ES-I3 (cell line): Measurements from ENCODE around the gene GTF3C5.
A peak's percentile ranks its signal among the peaks of the same experiment; 100 is the strongest.
"Not testable (repeated sequence)": the region's sequence is repeated elsewhere in the genome, so short reads cannot be mapped to it uniquely, and the experiment has no call there.

Source experiments
- H3K36me3 ChIP-seq: 2 replicates; pipeline ENCODE4 v1.6.1; 2013; ENCODE audit warnings: mild to moderate bottlenecking, low read length, control low read depth, moderate library complexity; ENCODE audit not compliant: insufficient read depth
- H3K4me1 ChIP-seq: 2 replicates; pipeline ENCODE4 v1.6.1; 2013; ENCODE audit warnings: mild to moderate bottlenecking, control low read depth, low read length; ENCODE audit not compliant: insufficient read depth
- H3K9ac ChIP-seq: 2 replicates; pipeline ENCODE4 v1.6.1; 2013; ENCODE audit warnings: low read depth, mild to moderate bottlenecking, low read length, moderate library complexity
- H3K9me3 ChIP-seq: 2 replicates; pipeline ENCODE4 v1.6.1; 2013; ENCODE audit warnings: mild to moderate bottlenecking, low read length, moderate library complexity; ENCODE audit not compliant: control insufficient read depth, insufficient read depth

Gene GTF3C5

DNA sequence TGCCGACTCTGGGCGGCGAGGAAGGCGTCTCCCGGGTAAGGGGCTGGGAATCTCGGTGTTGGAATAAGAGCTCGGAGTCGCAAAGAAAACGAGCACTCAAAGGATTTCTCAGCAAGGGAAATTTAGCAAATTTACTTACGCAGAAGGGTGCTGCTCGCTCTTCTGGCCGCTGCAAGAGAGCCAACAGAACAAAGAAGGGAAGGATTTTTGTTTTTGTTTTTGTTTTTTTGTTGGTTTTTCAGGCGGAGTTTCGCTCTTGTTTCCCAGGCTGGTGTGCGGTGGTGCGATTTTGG is 279 bp downstream of the GTF3C5 start:
- Histone ChIP-seq H3K36me3 (no peaks in the 10 kb centered on the region), H3K9ac (peak overlapping the region; percentile 98), H3K4me1 (no peaks in the 10 kb centered on the region; the same call in 1 of the 2 replicates), H3K9me3 (peaks cover 3% of the 10 kb centered on the region; the same call in 1 of the 2 replicates)

DNA sequence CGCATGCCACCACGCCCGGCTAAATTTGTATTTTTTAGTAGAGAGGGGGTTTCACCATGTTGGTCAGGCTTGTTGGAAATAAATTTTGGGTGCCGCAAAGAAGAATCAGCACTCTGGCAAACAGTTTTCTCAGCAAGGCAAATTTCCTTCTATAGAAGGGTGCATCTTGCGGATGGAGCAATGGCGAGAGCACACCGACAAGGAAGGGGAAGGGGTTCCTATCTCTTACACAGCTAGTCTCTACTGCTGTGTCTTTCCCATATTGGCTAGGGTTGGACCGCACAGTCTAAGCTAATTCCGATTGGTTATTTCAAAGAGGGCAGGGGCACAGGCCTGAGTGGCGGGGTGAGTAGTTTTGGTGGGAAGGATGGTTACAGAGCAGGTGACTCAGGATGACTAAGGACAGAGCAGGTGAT is 707 bp downstream of the GTF3C5 start:
- Histone ChIP-seq H3K36me3 (no peaks in the 10 kb centered on the region), H3K9me3 (peaks cover 3% of the 10 kb centered on the region; the same call in 1 of the 2 replicates), H3K4me1 (no peaks in the 10 kb centered on the region; the same call in 1 of the 2 replicates), H3K9ac (peak overlapping the region; percentile 98)

DNA sequence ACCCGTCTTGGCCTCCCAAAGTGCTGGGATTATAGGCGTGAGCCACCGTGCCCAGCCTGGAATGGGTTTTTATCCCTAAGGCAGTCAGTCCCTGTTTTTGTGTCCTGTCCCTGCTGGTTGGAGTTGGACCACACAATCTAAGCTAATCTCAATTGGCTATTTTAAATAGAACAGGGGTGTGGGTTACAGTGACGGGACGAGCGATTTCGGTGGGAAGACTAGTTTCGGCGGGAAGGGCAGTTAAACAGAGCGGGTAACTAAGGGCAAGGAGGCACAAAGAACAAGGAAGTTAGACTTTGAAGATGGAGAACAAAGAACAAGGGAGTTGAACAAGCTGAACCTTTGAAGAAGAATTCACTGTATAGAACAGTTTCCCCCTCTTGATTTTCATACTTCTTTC is 1.4 kb downstream of the GTF3C5 start:
- Histone ChIP-seq H3K36me3 (no peaks in the 10 kb centered on the region), H3K4me1 (no peaks in the 10 kb centered on the region; the same call in 1 of the 2 replicates), H3K9me3 (peaks cover 3% of the 10 kb centered on the region; the same call in 1 of the 2 replicates), H3K9ac (no peak overlapping the region)

DNA sequence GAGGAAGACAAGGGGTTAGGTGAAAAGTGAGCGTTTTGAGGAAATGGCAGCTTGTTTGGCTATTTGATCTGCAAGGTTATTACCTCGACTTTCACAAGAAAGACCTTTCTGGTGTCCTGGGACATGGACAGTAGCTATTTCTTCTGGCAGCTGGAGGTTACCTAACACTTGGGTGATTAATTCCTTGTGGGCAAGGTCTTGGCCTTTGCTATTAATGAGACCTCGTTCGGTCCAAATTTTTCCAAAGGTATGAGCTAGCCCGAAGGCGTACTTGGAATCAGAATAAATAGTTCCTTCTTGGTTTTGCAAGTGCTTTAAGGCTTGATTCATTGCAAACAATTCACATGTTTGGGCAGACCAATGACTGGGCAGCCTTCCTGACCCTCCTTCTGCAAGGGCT is 4.9 kb downstream of the GTF3C5 start:
- peaks cover 3% of the 10 kb centered on the region; the same call in 1 of the 2 replicates for H3K9me3 ChIP-seq
- no peak overlapping the region for H3K9ac ChIP-seq
- no peaks in the 10 kb centered on the region; the same call in 1 of the 2 replicates for H3K4me1 ChIP-seq
- H3K36me3 ChIP-seq, result no peaks in the 10 kb centered on the region

DNA sequence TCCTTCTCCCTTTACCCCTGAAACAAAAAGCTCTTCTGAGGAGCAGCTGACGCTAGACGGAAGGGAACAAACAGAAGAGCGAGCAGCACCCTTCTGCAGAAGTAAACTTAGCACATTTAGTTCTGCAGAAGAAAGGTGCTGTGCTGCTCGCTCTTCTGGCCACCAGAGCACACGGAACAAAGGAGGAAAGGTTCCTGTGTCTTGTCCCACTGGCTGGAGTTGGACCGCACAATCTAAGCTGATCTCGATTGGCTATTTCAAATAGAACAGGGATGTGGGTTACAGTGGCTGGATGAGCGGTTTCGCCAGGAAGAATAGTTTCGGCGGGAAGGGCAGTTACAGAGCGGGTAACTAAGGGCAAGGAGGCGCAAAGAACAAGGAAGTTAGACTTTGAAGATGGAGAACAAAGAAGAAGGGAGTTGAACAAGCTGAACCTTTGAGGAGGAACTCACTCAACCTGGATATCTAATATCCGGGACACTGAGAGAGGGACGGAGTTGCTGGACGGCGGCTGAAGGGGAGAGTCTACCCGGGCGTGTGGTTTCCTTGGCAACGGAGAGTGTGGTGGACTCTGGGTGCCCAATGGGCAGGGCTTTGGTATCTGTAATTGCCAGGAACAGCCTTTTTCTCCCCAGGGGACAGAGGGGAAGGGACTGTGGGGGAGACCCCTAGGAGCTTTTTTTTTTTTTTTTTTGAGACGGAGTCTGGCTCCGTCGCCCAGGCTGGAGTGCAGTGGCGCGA is 7.1 kb downstream of the GTF3C5 start:
- H3K4me1 ChIP-seq, result no peaks in the 10 kb centered on the region
- H3K36me3 ChIP-seq, result peaks cover 6% of the 10 kb centered on the region; the same call in 1 of the 2 replicates
- no peaks in the 10 kb centered on the region for H3K9me3 ChIP-seq
- no peak overlapping the region for H3K9ac ChIP-seq

DNA sequence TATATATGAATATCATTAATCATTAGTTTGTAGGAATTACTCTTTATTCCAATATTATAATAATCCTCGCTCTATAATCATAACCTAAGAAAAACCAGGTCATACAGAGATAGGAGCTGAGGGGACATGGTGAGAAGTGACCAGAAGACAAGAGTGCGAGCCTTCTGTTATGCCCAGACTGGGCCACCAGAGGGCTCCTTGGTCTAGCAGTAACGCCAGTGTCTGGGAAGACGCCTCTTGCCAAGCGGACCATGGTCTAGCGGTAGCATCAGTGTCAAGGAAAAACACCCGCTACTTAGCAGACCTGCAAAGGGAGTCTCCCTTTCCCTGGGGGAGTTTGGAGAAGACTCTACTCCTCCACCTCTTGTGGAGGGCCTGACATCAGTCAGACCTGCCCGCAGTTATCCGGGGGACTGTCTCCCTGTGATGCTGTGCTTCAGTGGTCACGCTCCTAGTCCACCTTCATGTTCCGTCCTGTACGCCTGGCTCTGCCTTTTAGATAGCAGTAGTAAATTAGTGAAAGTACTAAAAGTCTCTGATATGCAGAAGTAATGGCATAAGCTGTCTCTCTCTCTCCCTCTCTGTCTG is 10.2 kb downstream of the GTF3C5 start:
- H3K9ac ChIP-seq, H3K4me1 ChIP-seq, H3K9me3 ChIP-seq: not testable (repeated sequence)
- peaks cover 22% of the 10 kb centered on the region for H3K36me3 ChIP-seq

DNA sequence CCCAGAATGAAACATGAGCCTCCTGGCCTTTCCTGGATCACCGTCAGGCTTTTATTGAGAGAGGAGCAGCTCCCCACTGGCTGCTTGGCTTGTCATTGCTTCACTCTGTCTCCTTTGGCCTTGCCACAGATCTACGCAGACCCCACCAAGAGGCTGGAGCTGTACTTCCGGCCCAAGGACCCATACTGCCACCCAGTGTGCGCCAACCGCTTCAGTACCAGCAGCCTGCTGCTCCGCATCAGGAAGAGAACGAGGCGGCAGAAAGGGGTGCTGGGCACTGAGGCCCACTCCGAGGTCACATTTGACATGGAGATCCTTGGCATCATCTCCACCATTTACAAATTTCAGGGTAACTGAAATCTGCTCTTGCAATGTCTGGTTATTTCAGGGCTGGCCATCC is 11.2 kb downstream of the GTF3C5 start:
- no peaks in the 10 kb centered on the region for H3K9me3 ChIP-seq
- peaks cover 22% of the 10 kb centered on the region for H3K36me3 ChIP-seq

DNA sequence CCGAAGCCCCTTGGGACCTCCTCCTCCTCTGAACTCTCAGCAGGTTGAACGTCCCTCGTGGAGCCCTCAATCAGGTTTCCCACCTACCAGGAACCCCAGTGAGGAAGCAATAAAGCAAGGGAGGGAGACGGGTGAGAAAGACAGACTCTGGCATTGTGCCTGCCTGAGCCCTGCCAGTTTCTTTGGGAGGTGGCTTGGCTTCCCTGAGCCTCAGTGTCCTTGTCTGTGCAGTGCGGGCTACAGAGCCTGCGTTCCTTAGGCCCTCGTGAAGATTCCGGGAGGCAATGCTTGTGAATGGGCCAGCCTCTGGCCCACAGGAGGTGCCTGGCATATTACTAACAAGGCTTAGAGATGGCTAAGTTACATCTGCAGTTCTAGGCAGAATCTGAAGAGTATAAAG is 11.9 kb downstream of the GTF3C5 start:
- Histone ChIP-seq H3K4me1 (no peaks in the 10 kb centered on the region), H3K36me3 (peaks cover 22% of the 10 kb centered on the region), H3K9me3 (no peaks in the 10 kb centered on the region), H3K9ac (no peak overlapping the region)

More for the DNA sequence above, 11.2 kb downstream of the GTF3C5 start:
- H3K9ac ChIP-seq, result no peak overlapping the region
- H3K4me1 ChIP-seq, result no peaks in the 10 kb centered on the region

DNA sequence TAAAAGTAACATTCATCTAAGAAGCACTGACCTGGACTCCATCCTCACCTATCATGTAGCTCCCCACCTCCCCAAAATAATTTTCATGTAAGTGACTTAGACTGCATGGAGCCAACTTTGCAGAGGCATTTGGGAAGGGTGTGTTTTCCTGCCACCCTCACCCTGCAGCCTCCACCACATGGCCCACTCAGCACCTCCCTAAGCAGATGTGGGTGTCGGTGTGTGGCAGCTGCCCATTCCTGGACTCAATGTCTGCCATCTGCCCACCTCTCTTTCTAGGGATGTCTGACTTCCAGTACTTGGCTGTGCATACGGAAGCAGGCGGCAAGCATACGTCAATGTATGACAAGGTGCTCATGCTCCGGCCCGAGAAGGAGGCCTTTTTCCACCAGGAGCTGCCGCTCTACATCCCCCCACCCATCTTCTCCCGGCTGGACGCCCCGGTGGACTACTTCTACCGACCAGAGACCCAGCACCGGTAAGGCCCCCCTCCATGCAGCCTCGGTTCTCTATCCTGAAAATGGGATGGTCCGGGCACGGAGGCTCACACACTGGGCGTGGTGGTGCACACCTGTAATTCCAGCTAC is 12.7 kb downstream of the GTF3C5 start:
- no peaks in the 10 kb centered on the region for H3K9me3 ChIP-seq
- H3K36me3 ChIP-seq, result peaks cover 22% of the 10 kb centered on the region
- H3K4me1 ChIP-seq, result no peaks in the 10 kb centered on the region
- H3K9ac ChIP-seq, result no peak overlapping the region

DNA sequence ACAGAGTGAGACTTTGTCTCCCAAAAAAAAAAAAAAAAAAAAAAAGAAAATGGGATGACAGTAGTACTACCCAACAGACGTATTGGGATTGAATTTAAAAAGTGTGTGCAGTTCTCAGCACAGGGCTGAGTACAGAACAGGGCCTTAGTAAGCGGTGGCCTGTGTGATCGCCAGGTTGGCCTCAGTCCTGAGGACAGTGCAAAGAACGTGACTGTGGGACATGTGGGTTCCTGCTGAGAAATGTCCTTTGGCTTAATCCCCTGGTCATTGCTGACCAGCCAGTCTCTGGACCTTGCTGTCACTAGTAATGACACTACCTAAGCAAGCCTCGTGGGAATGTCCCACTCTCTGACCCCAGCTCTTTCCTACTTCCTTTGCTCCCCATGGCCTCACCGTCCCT is 13.3 kb downstream of the GTF3C5 start:
- no peaks in the 10 kb centered on the region for H3K4me1 ChIP-seq
- peaks cover 22% of the 10 kb centered on the region for H3K36me3 ChIP-seq
- no peak overlapping the region for H3K9ac ChIP-seq
- no peaks in the 10 kb centered on the region for H3K9me3 ChIP-seq

DNA sequence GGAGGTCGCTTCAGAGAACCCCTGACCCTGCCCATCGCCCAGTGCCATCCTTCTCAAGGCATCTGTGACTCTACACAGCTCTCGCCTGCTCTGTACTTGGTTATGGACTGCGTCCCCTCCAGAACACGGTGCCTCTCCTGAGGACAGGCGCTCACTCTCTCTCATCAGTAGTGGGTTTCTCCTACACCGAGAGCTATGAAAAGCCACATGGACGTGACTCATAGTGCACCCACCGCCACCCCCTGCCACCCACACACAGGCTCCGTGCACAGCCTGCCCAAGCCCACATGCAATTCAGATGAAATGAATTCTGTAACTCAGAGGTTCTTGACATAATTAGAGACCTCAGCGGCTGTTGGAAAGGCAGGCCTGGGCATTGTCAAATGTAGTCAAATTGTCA is 13.9 kb downstream of the GTF3C5 start:
- H3K36me3 ChIP-seq, result peaks cover 22% of the 10 kb centered on the region
- H3K4me1 ChIP-seq, result no peaks in the 10 kb centered on the region
- no peaks in the 10 kb centered on the region for H3K9me3 ChIP-seq
- H3K9ac ChIP-seq, result no peak overlapping the region

DNA sequence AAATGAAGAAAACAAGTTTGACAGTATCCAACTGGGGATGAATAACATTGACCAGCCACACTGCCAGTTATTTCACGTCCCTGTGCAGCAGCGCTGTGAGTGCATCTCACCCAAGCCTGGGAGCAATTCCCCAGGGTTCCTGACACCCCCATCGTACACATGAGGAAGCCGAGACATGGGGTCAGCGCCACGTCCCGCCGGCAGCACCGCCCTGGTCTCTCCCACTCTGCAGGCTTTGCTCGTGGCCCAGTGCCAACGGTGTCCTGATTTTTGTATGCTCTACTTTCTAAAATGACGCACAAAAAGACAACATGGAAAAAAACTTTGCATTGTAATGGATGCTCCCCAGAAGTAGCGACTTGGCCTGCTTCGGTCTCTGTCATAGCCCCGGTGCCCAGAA is 14.3 kb downstream of the GTF3C5 start:
- Histone ChIP-seq H3K9me3 (no peaks in the 10 kb centered on the region), H3K4me1 (no peaks in the 10 kb centered on the region), H3K9ac (no peak overlapping the region), H3K36me3 (peaks cover 25% of the 10 kb centered on the region)

DNA sequence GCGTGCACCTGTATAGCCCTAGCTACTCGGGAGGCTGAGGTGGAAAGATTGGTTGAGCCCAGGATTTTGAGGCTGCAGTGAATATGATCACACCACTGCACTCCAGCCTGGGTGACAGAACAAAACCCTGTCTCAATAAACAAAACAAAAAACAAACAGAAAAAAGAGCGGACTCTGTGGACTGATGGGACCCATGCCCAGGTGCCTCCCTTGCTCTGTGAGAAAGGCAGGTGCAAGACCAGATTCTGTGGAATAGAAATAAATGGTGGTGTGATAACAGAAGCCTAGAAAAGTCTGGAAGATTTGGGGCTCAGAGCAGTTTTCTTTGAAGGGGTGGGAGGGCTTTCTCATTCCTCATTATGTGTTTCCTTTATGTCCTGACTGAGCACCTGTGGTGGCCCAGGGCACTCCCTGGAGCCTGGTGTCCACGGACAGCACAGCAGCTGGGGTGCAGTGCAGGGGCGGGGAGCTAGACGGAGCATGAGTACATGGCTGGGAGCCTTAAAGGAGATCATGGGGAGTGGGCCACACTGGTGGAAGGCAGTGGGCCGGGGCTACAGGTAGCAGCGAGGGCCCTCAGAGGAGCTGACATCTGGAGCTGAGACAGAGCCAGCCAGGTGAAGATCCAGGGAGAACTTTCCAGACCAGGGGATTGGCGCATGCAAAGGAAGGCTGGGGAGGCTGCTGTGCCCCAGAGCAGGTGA is 15.6 kb downstream of the GTF3C5 start:
- no peak overlapping the region for H3K9ac ChIP-seq
- H3K9me3 ChIP-seq, result no peaks in the 10 kb centered on the region
- peaks cover 28% of the 10 kb centered on the region for H3K36me3 ChIP-seq
- no peaks in the 10 kb centered on the region for H3K4me1 ChIP-seq

DNA sequence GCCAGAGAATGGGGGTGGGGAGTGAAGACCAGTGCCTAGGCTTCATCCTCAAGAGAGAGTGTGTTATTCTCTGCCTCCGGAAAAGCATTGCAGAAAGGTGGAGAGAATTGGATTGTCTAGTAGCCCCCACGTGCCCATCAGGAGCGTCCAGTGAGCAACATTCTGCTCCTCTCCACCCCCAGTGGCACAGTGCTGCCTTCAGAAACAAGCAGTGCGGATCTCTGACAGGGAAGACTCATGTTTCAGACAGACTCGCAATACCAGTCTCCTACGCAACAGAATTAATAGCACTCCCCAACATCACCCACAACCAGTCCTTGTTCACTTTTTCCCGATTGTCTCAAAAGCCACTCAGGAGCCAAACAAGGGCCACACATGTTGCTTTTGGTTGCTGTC is 16.1 kb downstream of the GTF3C5 start:
- peaks cover 28% of the 10 kb centered on the region for H3K36me3 ChIP-seq
- H3K4me1 ChIP-seq, result no peaks in the 10 kb centered on the region
- no peak overlapping the region for H3K9ac ChIP-seq
- no peaks in the 10 kb centered on the region for H3K9me3 ChIP-seq
